Measurements from ENCODE around the gene FEZF2.

DNA sequence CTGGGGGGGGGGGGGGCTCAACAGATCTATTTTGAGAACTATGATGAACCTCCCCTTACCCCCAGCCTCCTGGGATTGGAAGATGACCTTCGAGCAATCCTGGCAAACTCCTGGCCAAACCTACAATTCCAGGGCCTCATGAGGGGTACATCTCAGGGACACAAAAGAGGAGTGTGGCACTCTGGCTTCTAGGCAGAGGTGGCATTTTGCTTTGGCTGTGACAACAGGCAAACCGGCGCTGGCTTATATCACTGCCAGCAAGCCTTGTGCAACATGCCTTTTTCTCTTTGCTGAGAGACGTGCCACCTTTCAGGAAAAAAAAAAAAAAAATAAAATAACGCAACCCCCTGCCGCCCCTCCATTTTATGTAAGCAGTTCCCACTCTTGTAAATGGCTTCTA, 31.8 kb upstream of the FEZF2 start:
- TF ChIP-seq, protein P1, sequence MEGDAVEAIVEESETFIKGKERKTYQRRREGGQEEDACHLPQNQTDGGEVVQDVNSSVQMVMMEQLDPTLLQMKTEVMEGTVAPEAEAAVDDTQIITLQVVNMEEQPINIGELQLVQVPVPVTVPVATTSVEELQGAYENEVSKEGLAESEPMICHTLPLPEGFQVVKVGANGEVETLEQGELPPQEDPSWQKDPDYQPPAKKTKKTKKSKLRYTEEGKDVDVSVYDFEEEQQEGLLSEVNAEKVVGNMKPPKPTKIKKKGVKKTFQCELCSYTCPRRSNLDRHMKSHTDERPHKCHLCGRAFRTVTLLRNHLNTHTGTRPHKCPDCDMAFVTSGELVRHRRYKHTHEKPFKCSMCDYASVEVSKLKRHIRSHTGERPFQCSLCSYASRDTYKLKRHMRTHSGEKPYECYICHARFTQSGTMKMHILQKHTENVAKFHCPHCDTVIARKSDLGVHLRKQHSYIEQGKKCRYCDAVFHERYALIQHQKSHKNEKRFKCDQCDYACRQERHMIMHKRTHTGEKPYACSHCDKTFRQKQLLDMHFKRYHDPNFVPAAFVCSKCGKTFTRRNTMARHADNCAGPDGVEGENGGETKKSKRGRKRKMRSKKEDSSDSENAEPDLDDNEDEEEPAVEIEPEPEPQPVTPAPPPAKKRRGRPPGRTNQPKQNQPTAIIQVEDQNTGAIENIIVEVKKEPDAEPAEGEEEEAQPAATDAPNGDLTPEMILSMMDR (conservative IDR thresholded peaks at IDR 0.05; ENCODE audit: low read depth, low read length): no peak
- TF ChIP-seq EZH2 (IDR thresholded peaks at IDR 0.05; ENCODE audit: borderline replicate concordance, low read depth, low read length, poor library complexity, severe bottlenecking): no peak
